ELR (cell line): ENCODE results near the gene DHRS3.
"Not testable (repeated sequence)": the region's sequence is repeated elsewhere in the genome, so short reads cannot be mapped to it uniquely, and the experiment has no call there.

Experiments used
- DNase-seq: peaks from one replicate; pipeline ENCODE4 v3.0.0-alpha.2; 2015; ENCODE audit warnings: low read depth

Gene DHRS3

GRCh38 chr1:12539320-12539704 is 78.7 kb downstream of the DHRS3 start:
- DNase-seq = no peak

- DNase-seq = not testable (repeated sequence)
Observed at GRCh38 chr1:12538536-12538935, 79.5 kb downstream of the DHRS3 start.

GRCh38 chr1:12537906-12538461 is 80.0 kb downstream of the DHRS3 start:
- no peak for DNase-seq

- DNase-seq = no peak
Observed at GRCh38 chr1:12537294-12537693, 80.7 kb downstream of the DHRS3 start.

GRCh38 chr1:12536023-12536639 is 81.9 kb downstream of the DHRS3 start:
- no peak for DNase-seq

- DNase-seq = no peak
Observed at GRCh38 chr1:12532405-12533315, 85.3 kb downstream of the DHRS3 start.

- DNase-seq = no peak
Observed at GRCh38 chr1:12531179-12531499, 86.9 kb downstream of the DHRS3 start.

GRCh38 chr1:12530462-12531178 is 87.4 kb downstream of the DHRS3 start:
- DNase-seq = no peak

- DNase-seq = no peak
Observed at GRCh38 chr1:12529640-12530174, 88.3 kb downstream of the DHRS3 start.

GRCh38 chr1:12528021-12528852 is 89.8 kb downstream of the DHRS3 start:
- DNase-seq = no peak

- DNase-seq = no peak
Observed at GRCh38 chr1:12527564-12527963, 90.4 kb downstream of the DHRS3 start.

- DNase-seq = no peak
Observed at GRCh38 chr1:12525311-12526181, 92.5 kb downstream of the DHRS3 start.

- DNase-seq = no peak
Observed at GRCh38 chr1:12524266-12524665, 93.7 kb downstream of the DHRS3 start.

GRCh38 chr1:12522780-12523179 is 95.2 kb downstream of the DHRS3 start:
- DNase-seq = not testable (repeated sequence)

GRCh38 chr1:12521096-12521495 is 96.9 kb downstream of the DHRS3 start:
- no peak for DNase-seq

GRCh38 chr1:12519693-12520364 is 98.2 kb downstream of the DHRS3 start:
- DNase-seq = no peak

GRCh38 chr1:12518931-12519692 is 98.9 kb downstream of the DHRS3 start:
- DNase-seq = peak; percentile 34
